Skeletal muscle cell (primary cell): Measurements from ENCODE around the gene IFITM2.
"Not testable (repeated sequence)": the region's sequence is repeated elsewhere in the genome, so short reads cannot be mapped to it uniquely, and the experiment has no call there.

Source experiments
- DNase-seq: peaks from one replicate; pipeline ENCODE4 v3.0.0-alpha.2; 2010; ENCODE audit warnings: low read depth
- H3K4me3 ChIP-seq: 2 replicates; pipeline ENCODE4 v1.5.1; 2011; ENCODE audit warnings: low read depth, mild to moderate bottlenecking, control low read depth, low read length, moderate library complexity

The IFITM2 gene

GRCh38 chr11:333616-334263, 26.1 kb downstream of the IFITM2 start:
- H3K4me3 ChIP-seq, DNase-seq: not testable (repeated sequence)

DNA sequence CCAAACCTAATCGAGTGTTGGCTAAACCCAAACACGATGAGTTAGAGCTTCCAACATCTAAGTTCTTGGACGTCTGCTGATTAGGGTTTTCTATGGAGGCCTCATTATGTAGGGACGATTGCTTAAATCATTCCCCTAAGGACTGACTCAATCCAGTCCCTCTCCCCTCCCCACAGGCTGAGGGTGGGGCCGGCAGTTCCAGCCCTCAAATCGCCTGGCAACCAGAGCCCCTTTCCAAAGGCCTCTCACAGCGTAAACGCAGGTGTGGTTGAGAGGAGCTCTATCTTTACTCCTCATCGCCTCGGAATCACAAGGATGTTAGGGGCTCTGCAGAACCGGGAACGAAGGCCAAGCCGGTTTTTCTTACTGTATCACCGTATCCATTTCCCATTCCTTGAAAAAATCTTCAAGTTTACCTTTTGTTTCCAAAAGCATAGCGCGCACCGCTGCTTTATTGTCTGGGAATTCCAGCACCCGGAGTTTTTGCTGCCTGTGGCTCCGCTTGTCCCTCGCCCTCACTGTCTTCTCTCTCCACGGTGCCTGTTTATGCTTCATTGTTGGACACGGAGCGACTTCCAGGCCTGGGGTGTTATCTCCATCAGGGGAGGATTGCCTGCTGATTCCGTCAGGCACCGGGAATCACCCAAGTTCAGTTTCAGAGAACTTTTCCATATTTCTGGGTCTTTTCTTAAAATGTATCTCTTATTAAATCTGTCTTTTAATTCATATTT, 26.8 kb downstream of the IFITM2 start:
- DNase-seq: peak; percentile 43
- no peak overlapping the region for H3K4me3 ChIP-seq

GRCh38 chr11:335779-336658, 28.4 kb downstream of the IFITM2 start:
- no peak overlapping the region for H3K4me3 ChIP-seq
- DNase-seq: no peak

- no peak for DNase-seq
- H3K4me3 ChIP-seq: no peak overlapping the region
Observed at GRCh38 chr11:336659-337198, 29.1 kb downstream of the IFITM2 start.

GRCh38 chr11:337711-338110, 30.1 kb downstream of the IFITM2 start:
- DNase-seq: no peak
- no peak overlapping the region for H3K4me3 ChIP-seq

- no peak for DNase-seq
- H3K4me3 ChIP-seq: no peak overlapping the region
Observed at GRCh38 chr11:339963-340362, 32.3 kb downstream of the IFITM2 start.

GRCh38 chr11:340539-341512, 33.2 kb downstream of the IFITM2 start:
- DNase-seq: no peak
- H3K4me3 ChIP-seq: no peak overlapping the region

GRCh38 chr11:342328-342727, 34.7 kb downstream of the IFITM2 start:
- no peak overlapping the region for H3K4me3 ChIP-seq
- no peak for DNase-seq

GRCh38 chr11:344836-345578, 37.4 kb downstream of the IFITM2 start:
- no peak overlapping the region for H3K4me3 ChIP-seq
- no peak for DNase-seq

DNA sequence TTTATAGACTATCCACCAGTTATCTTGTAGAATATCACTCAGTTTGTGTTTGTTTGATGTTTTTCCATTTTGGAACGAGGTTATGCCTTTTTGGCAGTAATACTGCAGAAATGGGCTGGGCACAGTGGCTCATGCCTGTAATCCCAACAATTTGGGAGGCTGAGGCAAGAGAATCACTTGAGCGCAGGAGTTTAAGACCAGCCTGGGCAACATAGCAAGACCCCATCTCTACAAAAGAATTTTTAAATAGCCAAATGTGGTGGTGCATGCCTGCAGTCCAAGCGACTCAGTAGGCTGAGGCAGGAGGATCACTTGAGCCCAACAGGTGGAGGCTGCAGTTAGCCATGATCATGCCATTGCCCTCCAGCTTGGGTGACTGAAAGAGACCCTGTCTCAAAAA, 38.9 kb downstream of the IFITM2 start:
- no peak for DNase-seq
- H3K4me3 ChIP-seq: no peak overlapping the region

DNA sequence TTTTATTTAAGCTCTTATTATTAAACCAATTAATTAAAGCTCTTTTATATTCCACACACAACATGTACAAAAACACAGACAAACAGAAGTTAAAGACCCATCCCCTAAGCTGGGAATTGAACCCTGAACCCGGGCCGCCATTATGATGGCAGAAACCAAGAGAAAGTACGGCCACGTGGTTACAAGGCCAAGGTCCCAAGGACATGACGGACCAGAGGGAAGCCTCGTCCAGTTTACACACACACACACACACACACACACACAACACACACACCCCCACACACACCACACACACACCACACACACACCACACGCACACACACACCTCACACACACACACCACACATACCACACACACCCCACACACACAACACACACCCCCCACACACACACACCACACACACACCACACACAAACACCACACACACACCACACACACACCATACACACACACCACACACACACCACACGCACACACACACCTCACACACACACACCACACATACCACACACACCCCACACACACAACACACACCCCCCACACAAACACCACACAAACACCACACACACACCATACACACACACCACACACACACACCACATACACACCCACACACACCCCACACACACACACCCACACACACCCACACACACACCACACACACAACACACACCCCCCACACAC, 41.8 kb downstream of the IFITM2 start:
- not testable (repeated sequence) for DNase-seq, H3K4me3 ChIP-seq

DNA sequence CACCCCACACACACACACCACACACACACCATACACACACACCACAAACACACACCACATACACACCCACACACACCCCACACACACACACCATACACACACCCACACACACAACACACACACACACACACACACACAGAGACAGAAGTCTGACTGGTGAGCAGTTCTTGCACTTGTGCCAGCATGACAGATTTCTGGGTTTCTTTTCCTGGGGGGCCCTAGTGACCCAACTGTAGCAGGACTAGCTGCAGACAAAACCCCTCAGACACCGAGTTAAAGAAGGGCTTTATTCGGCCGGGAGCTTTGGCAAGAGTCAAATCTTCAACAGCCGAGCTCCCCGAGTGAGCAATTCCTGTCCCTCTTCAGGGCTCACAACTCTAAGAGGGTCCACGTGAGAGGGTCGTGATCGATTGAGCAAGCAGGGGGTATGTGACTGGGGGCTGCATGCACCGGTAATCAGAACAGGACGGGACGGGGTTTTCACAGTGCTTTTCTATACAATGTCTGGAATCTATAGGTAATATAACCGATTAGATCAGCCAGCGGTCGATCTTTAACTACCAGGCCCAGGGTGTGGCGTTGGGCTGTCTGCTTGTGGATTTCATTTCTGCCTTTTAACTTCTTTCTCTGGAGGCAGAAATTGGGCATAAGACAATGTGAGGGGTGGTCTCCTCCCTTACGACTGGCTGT, 42.6 kb downstream of the IFITM2 start:
- not testable (repeated sequence) for H3K4me3 ChIP-seq

DNA sequence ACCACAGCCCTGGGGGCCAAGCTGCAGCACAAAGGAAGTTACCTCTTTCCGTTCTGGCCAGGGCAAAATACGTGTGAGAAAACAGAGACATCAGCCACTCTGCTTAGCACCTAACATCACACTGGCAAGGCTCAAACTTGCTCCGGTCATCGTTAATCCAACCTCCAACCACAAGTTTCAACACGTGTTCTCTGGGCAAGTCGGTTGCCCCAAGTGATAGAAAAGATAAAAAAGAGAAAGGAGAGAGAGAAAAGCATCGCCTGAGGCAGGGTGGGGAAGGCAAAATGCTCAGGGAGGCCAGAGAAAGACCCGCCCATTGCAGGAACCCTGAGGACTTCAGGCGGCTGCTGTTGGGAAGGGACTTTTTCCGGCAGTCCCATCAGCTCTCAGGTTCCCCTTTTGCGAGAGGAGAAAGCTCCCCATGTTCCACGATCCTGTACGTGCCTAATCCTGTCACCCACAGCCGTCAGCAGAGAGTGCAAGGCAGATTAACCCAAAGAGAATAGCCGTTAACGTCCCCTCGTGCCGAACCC, 43.2 kb downstream of the IFITM2 start:
- no peak for DNase-seq

More for the DNA sequence above, 42.6 kb downstream of the IFITM2 start:
- not testable (repeated sequence) for DNase-seq

DNA sequence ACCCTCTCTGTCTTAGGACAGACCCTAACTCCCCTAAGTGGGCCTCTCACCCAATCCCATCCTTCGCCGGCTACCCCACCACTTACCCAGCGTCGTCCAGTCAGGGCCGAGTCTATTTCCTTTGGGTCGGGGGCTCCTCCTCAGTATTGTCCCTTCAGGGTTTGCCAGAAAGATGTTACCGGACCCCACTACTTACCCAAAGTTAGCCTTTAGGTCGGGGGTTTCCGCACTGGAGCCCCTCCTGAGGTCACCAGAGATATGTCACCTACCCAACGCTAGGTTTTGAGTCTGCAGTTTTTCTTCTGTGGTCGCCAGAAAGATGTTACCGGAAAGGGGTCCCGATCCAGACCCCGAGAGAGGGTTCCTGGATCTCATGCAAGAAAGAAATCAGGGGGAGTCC, 43.8 kb downstream of the IFITM2 start:
- DNase-seq: no peak
- H3K4me3 ChIP-seq: no peak overlapping the region

More for the DNA sequence above, 43.2 kb downstream of the IFITM2 start:
- H3K4me3 ChIP-seq: no peak overlapping the region

GRCh38 chr11:352456-353031, 44.9 kb downstream of the IFITM2 start:
- H3K4me3 ChIP-seq: no peak overlapping the region
- no peak for DNase-seq

- H3K4me3 ChIP-seq: no peak overlapping the region
- peak; percentile 68 for DNase-seq
Observed at GRCh38 chr11:353179-353873, 45.7 kb downstream of the IFITM2 start.
